B cell (primary cell): ENCODE results near the gene SELL. TPM values are rescaled to one million over a fixed set of nuclear protein-coding genes. Genes with fewer than 3 reads are reported as not detected.
A peak's percentile ranks its signal among the peaks of the same experiment; 100 is the strongest.
"Not testable (repeated sequence)": the region's sequence is repeated elsewhere in the genome, so short reads cannot be mapped to it uniquely, and the experiment has no call there.

Source experiments
- ATAC-seq: fragments of 200-7000 bp; cut with Tn5 transposase; one replicate; pipeline ENCODE4 v1.10.0; 2021; ENCODE audit warnings: low read depth, mild to moderate bottlenecking, moderate number of reproducible peaks, moderate library complexity
- CTCF ChIA-PET: fragments of 350-600 bp; sonication (Branson Sonifier 250); formaldehyde crosslinking; loops from one replicate; lab custom pipeline; 2021; ENCODE audit warnings: antibody characterized with exemption, inconsistent platforms; lab: Charles Lee
- POLR2A ChIA-PET: fragments of 350-600 bp; sonication (Branson Sonifier 250); formaldehyde crosslinking; loops from one replicate; lab custom pipeline; 2021; ENCODE audit warnings: antibody characterized with exemption; lab: Charles Lee
- DNase-seq: peaks from one replicate; pipeline ENCODE4 v3.0.0; 2013
- H2AFZ ChIP-seq: 2 replicates; pipeline ENCODE4 v1.6.1; 2012; ENCODE audit warnings: mild to moderate bottlenecking, low read depth, low read length; ENCODE audit not compliant: insufficient read depth, poor library complexity, severe bottlenecking
- H3K27ac ChIP-seq, 2 donors: 1 replicate in 1 of 2; 2 replicates in 1 of 2; pipeline ENCODE4 v1.5.1; 2012 to 2013; ENCODE audit warnings: low read length in 2 of 2, mild to moderate bottlenecking in 2 of 2, moderate library complexity in 1 of 2
- H3K27me3 ChIP-seq, 4 experiments: fragments of 200-600 bp in 1 of 4; sonication (generic) in 1 of 4; replicated peaks in 1 of 4; 1 replicate in 2 of 4; 2 replicates in 2 of 4; pipeline versions ENCODE4 v1.6.1 to v1.7.0; 2013 to 2016; ENCODE audit warnings: low read length in 3 of 4, mild to moderate bottlenecking in 2 of 4, mixed read lengths in 1 of 4, moderate library complexity in 1 of 4; ENCODE audit not compliant: insufficient read depth in 4 of 4, control insufficient read depth in 3 of 4; ENCODE audit errors: control extremely low read depth in 1 of 4
- H3K36me3 ChIP-seq, 2 experiments: replicated peaks in 1 of 2; 1 replicate in 1 of 2; 2 replicates in 1 of 2; pipeline versions ENCODE4 v1.6.1 to v1.7.1; 2013; ENCODE audit warnings: low read length in 1 of 2; ENCODE audit not compliant: insufficient read depth in 2 of 2, control insufficient read depth in 1 of 2; ENCODE audit errors: control extremely low read depth in 1 of 2, extremely low read depth in 1 of 2
- H3K4me1 ChIP-seq, 2 donors: fragments of 200-600 bp in 1 of 2; sonication (generic) in 1 of 2; 1 replicate in 1 of 2; 2 replicates in 1 of 2; pipeline versions ENCODE4 v1.5.1 to v1.6.1; 2013 to 2017; ENCODE audit warnings: low read length in 2 of 2; ENCODE audit not compliant: control insufficient read depth in 2 of 2, insufficient read depth in 2 of 2
- H3K4me2 ChIP-seq: replicated peaks from 2 replicates; pipeline ENCODE3; 2012; ENCODE audit warnings: mild to moderate bottlenecking, low read depth, low read length; ENCODE audit not compliant: poor library complexity, severe bottlenecking
- H3K4me3 ChIP-seq, 5 experiments: fragments of 200-600 bp in 1 of 5; sonication (generic) in 1 of 5; 1 replicate in 3 of 5; 2 replicates in 2 of 5; pipeline versions ENCODE4 v1.5.1 to v1.7.0; 2011 to 2016; ENCODE audit warnings: low read length in 4 of 5, mild to moderate bottlenecking in 4 of 5, low read depth in 2 of 5, control low read depth in 1 of 5, moderate library complexity in 1 of 5; ENCODE audit not compliant: insufficient read depth in 1 of 5; ENCODE audit errors: control extremely low read depth in 1 of 5, extremely low read depth in 1 of 5
- H3K79me2 ChIP-seq: fragments of 200-600 bp; sonication (generic); one replicate; pipeline ENCODE4 v1.6.0; 2016; ENCODE audit warnings: low read length; ENCODE audit not compliant: control insufficient read depth, insufficient read depth
- H3K9ac ChIP-seq: fragments of 200-600 bp; sonication (generic); 2 replicates; pipeline ENCODE4 v1.6.1; 2017; ENCODE audit warnings: mild to moderate bottlenecking, low read length, moderate library complexity
- H3K9me3 ChIP-seq, 3 donors: one replicate each; pipeline versions ENCODE4 v1.6.1 to v1.7.1; 2013; ENCODE audit warnings: low read length in 2 of 3; ENCODE audit not compliant: control insufficient read depth in 2 of 3, insufficient read depth in 1 of 3; ENCODE audit errors: control extremely low read depth in 1 of 3
- H4K20me1 ChIP-seq: 2 replicates; pipeline ENCODE4 v1.6.0; 2012; ENCODE audit warnings: mild to moderate bottlenecking, low read length; ENCODE audit not compliant: insufficient read depth, control insufficient read depth, poor library complexity, severe bottlenecking
- H3K27ac Mint-ChIP-seq: one replicate; pipeline ENCODE4 v1.8.0; 2021; ENCODE audit warnings: mixed read lengths
- H3K27me3 Mint-ChIP-seq: one replicate; pipeline ENCODE4 v1.8.0; 2021; ENCODE audit warnings: mixed read lengths
- H3K4me1 Mint-ChIP-seq: one replicate; pipeline ENCODE4 v1.8.0; 2021; ENCODE audit warnings: mixed read lengths
- H3K4me3 Mint-ChIP-seq: one replicate; pipeline ENCODE4 v1.8.0; 2021; ENCODE audit warnings: mixed read lengths
- H3K9me3 Mint-ChIP-seq: one replicate; pipeline ENCODE4 v1.8.0; 2022; ENCODE audit warnings: mixed read lengths; ENCODE audit not compliant: insufficient read depth
- WGBS: methylation state at CpG from one replicate; pipeline ENCODE4 v1.1.5; 2013; ENCODE audit warnings: missing lambda C conversion rate; ENCODE audit not compliant: insufficient coverage; 5-methylcytosine and 5-hydroxymethylcytosine counted together
- intact Hi-C: fragments of 100-400 bp; cut with micrococcal nuclease; formaldehyde crosslinking; loops from one replicate; pipeline ENCODE4 v1.10.0; 2022
- polyA plus RNA-seq: library from polyadenylated mRNA; depleted of rRNA; stranded (reverse); fragments of >200 nt; gene quantifications from 2 replicates; pipeline ENCODE4 v1.2.3, GENCODE V29; 2012
- total RNA-seq, 2 donors: library from RNA; stranded (reverse); fragments of 120-200 nt in 1 of 2; gene quantifications; 1 replicate in 1 of 2; 2 replicates in 1 of 2; pipeline versions ENCODE4 v1.2.3 to v1.2.4, GENCODE V29; 2013 to 2022

The SELL gene
- total and polyA plus RNA-seq, 2 donors (not counting 1 experiment from before 2014, with no cell fraction given): 250 to 258 TPM

GRCh38 chr1:169661066-169661465, 50.4 kb downstream of the SELL start:
- H3K4me3 Mint-ChIP-seq, H3K9ac ChIP-seq, H3K27ac ChIP-seq, H3K79me2 ChIP-seq, H3K36me3 ChIP-seq, POLR2A ChIA-PET, H3K9me3 Mint-ChIP-seq, DNase-seq, H3K27me3 ChIP-seq, H2AFZ ChIP-seq, H3K4me3 ChIP-seq, intact Hi-C loops, ATAC-seq, H3K4me2 ChIP-seq, H3K27me3 Mint-ChIP-seq, H4K20me1 ChIP-seq, H3K27ac Mint-ChIP-seq: not testable (repeated sequence)
- 97% methylated on average over 13 of the region's 16 CpGs for WGBS
- CTCF ChIA-PET: interaction anchor here (1.5 kb wide), 1 partner anchor 51 kb away, joined by 5 read pairs; no protein-coding TSS in a partner anchor
- peaks cover 53% of the 10 kb centered on the region for H3K4me1 Mint-ChIP-seq
- Histone ChIP-seq H3K4me1 (peaks cover 21 to 38% of the 10 kb centered on the region in 2 donors), H3K9me3 (peaks cover 0 to 16% (median 2%) of the 10 kb centered on the region in 3 donors)

- not testable (repeated sequence) for H3K27me3 ChIP-seq, H3K36me3 ChIP-seq, H3K27me3 Mint-ChIP-seq, H3K9me3 Mint-ChIP-seq, H4K20me1 ChIP-seq, DNase-seq, H3K79me2 ChIP-seq, ATAC-seq, H2AFZ ChIP-seq, H3K9ac ChIP-seq
- H3K27ac ChIP-seq: peak overlapping the region in 1 of 2 donors; percentile 40
- H3K4me2 ChIP-seq: peak overlapping the region; percentile 43
- peak overlapping the region in 1 of 5 experiments; percentile 14 for H3K4me3 ChIP-seq
- peak overlapping the region; percentile 57 for H3K4me3 Mint-ChIP-seq
- H3K27ac Mint-ChIP-seq: peak overlapping the region; percentile 74
- H3K9me3 ChIP-seq: peaks cover 0 to 19% (median 2%) of the 10 kb centered on the region in 3 donors
- ChIA-PET POLR2A (interaction anchor here (1.3 to 1.4 kb wide), 2 partner anchors 22 to 24 kb away, joined by 3 read pairs; no protein-coding TSS in a partner anchor), CTCF (interaction anchor here (1.0 to 3.8 kb wide), 4 partner anchors 35 to 151 kb away, joined by 3 to 19 read pairs (median 3); partner anchors contain the start of gene F5)
- H3K4me1 Mint-ChIP-seq: peaks cover 66% of the 10 kb centered on the region
- intact Hi-C loops: loop anchor here (5.0 kb wide), 1 partner anchor 34 kb away; no protein-coding TSS in a partner anchor
- H3K4me1 ChIP-seq: peaks cover 26 to 43% of the 10 kb centered on the region in 2 donors
Measured at GRCh38 chr1:169658777-169659176, 52.6 kb downstream of the SELL start.
